ENCODE measurements around the gene LRIT1.

Gene LRIT1

DNA sequence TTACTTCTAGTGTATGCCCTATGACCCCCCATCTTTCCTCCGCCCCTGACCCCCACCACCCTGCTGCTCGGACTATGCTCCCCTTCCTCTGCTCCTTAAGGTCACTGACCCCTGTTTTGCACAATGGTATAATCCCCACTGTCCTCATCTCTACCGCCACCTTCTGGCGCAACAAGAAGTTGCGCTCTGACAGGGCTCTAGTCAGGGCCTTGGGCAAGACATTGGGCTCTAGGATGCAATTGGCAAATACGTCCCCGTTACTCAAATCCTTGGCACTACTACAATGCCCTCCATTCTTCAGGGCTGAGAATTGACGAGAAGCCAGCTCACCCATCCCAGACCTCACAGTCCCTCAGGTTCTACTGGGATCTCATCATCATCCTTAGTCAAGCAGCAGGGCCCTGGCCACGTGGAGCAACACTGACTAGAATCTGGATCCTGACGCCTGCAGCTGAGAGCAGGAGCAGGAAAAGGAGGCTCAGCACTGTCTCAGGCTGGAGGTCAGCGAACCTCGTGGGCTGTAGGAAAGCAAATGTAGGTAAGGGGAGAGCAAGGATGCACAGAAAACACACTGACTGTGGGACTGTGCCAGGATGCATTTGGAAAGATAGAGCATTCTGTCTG is 26.6 kb downstream of the LRIT1 start:
- Histone ChIP-seq H3K4me1 (ENCODE audit: control insufficient read depth, insufficient read depth, low read length) (no peaks in the 10 kb centered on the region), H3K9me3 (ENCODE audit: control insufficient read depth, low read length) (no peaks in the 10 kb centered on the region), H3K36me3 (ENCODE audit: control insufficient read depth, insufficient read depth, low read length) (no peaks in the 10 kb centered on the region), H3K27ac (ENCODE audit: insufficient read depth, low read depth, low read length, poor library complexity, severe bottlenecking) (no peak overlapping the region), H3K4me3 (ENCODE audit: insufficient read depth, low read depth, low read length) (no peak overlapping the region), H3K27me3 (ENCODE audit: control insufficient read depth, insufficient read depth, low read length, poor library complexity, severe bottlenecking) (no peaks in the 10 kb centered on the region)
- WGBS, 2 experiments: 69 to 72% methylated on average over 12 of the region's 12 CpGs

DNA sequence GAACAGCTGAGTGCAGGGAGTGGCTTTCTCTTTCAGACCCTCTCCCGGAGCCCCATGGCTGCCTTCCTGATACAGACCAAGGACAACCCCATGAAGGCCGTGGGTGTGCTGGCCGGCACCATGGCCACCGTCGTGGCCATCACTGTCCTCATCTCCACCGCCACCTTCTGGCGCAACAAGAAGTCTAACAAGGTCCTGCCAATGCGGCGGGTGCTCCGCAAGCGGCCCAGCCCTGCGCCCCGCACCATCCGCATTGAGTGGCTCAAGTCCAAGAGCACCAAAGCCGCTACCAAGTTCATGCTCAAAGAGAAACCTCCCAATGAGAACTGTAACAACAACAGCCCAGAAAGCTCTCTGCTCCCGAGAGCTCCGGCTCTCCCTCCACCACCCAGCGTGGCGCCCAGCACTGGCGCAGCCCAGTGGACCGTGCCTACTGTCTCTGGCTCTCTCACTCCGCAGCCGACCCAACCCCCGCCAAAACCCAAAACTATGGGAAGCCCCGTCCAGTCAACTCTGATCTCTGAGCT is 27.2 kb downstream of the LRIT1 start:
- Histone ChIP-seq H3K27me3 (ENCODE audit: control insufficient read depth, insufficient read depth, low read length, poor library complexity, severe bottlenecking) (no peaks in the 10 kb centered on the region), H3K27ac (ENCODE audit: insufficient read depth, low read depth, low read length, poor library complexity, severe bottlenecking) (no peak overlapping the region), H3K9me3 (ENCODE audit: control insufficient read depth, low read length) (no peaks in the 10 kb centered on the region), H3K36me3 (ENCODE audit: control insufficient read depth, insufficient read depth, low read length) (no peaks in the 10 kb centered on the region), H3K4me3 (ENCODE audit: insufficient read depth, low read depth, low read length) (no peak overlapping the region), H3K4me1 (ENCODE audit: control insufficient read depth, insufficient read depth, low read length) (no peaks in the 10 kb centered on the region)
- 94 to 95% methylated on average over 25 of the region's 25 CpGs for WGBS, 2 experiments

DNA sequence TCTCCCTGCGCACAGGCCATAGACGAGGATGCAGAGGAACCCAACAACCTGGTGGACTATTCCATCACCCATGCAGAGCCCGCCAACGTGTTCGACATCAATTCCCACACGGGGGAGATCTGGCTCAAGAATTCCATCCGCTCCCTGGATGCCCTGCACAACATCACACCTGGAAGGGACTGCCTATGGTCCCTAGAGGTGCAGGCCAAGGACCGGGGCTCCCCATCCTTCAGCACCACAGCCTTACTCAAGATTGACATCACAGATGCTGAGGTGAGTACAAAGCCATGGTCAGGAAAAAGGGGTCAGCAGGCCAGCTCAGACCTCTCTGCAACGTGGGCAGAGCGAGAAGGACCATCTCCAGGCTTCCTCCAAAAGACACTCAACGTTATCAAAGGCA is 28.3 kb downstream of the LRIT1 start:
- H3K4me3 ChIP-seq (ENCODE audit: insufficient read depth, low read depth, low read length): no peak overlapping the region
- no peak overlapping the region for H3K27ac ChIP-seq (ENCODE audit: insufficient read depth, low read depth, low read length, poor library complexity, severe bottlenecking)
- H3K27me3 ChIP-seq (ENCODE audit: control insufficient read depth, insufficient read depth, low read length, poor library complexity, severe bottlenecking): no peaks in the 10 kb centered on the region
- no peaks in the 10 kb centered on the region for H3K4me1 ChIP-seq (ENCODE audit: control insufficient read depth, insufficient read depth, low read length)
- WGBS, 2 experiments: 90 to 92% methylated on average over 11 of the region's 11 CpGs
- H3K9me3 ChIP-seq (ENCODE audit: control insufficient read depth, low read length): no peaks in the 10 kb centered on the region
- no peaks in the 10 kb centered on the region for H3K36me3 ChIP-seq (ENCODE audit: control insufficient read depth, insufficient read depth, low read length)

DNA sequence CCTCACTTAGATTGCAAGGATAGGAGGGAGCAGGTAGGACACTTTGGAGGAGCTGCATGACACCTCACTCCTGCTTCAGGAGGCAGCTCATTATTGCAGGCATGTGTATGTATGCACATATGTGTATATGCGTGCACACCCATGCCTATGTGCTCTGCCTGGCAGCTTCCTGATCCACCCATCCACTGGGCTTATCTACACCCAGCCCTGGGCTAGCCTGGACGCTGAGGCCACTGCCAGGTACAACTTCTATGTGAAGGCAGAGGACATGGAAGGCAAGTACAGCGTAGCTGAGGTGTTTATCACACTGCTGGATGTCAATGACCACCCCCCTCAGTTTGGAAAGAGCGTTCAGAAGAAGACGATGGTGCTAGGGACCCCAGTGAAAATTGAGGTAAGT is 29.3 kb downstream of the LRIT1 start:
- Histone ChIP-seq H3K36me3 (ENCODE audit: control insufficient read depth, insufficient read depth, low read length) (no peaks in the 10 kb centered on the region), H3K9me3 (ENCODE audit: control insufficient read depth, low read length) (no peaks in the 10 kb centered on the region), H3K27ac (ENCODE audit: insufficient read depth, low read depth, low read length, poor library complexity, severe bottlenecking) (no peak overlapping the region), H3K27me3 (ENCODE audit: control insufficient read depth, insufficient read depth, low read length, poor library complexity, severe bottlenecking) (no peaks in the 10 kb centered on the region), H3K4me1 (ENCODE audit: control insufficient read depth, insufficient read depth, low read length) (no peaks in the 10 kb centered on the region), H3K4me3 (ENCODE audit: insufficient read depth, low read depth, low read length) (no peak overlapping the region)
- 85 to 91% methylated on average over 5 of the region's 5 CpGs for WGBS, 2 experiments

DNA sequence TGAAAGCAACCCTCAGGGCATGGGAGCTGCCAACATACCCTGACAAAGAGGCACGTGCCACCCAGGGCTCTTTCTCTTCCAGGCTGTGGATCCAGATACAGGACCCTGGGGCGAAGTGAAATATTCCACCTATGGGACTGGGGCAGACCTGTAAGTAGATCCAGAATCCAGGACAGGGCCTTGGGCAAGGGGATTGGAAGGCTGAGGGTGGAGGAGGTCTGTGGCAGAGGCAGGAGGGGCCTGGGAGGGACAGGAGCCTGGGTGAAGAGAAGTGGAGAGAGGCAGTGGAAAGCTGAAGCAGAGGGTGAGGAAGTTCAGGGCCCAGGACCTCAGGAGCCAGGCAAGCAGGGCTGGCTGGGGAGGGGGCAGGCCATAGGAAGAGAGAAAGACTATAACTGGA is 29.8 kb downstream of the LRIT1 start:
- Histone ChIP-seq H3K27ac (ENCODE audit: insufficient read depth, low read depth, low read length, poor library complexity, severe bottlenecking) (no peak overlapping the region), H3K4me3 (ENCODE audit: insufficient read depth, low read depth, low read length) (no peak overlapping the region), H3K36me3 (ENCODE audit: control insufficient read depth, insufficient read depth, low read length) (no peaks in the 10 kb centered on the region), H3K9me3 (ENCODE audit: control insufficient read depth, low read length) (no peaks in the 10 kb centered on the region), H3K4me1 (ENCODE audit: control insufficient read depth, insufficient read depth, low read length) (no peaks in the 10 kb centered on the region), H3K27me3 (ENCODE audit: control insufficient read depth, insufficient read depth, low read length, poor library complexity, severe bottlenecking) (no peaks in the 10 kb centered on the region)
- 86 to 88% methylated on average over 2 of the region's 2 CpGs for WGBS, 2 experiments

DNA sequence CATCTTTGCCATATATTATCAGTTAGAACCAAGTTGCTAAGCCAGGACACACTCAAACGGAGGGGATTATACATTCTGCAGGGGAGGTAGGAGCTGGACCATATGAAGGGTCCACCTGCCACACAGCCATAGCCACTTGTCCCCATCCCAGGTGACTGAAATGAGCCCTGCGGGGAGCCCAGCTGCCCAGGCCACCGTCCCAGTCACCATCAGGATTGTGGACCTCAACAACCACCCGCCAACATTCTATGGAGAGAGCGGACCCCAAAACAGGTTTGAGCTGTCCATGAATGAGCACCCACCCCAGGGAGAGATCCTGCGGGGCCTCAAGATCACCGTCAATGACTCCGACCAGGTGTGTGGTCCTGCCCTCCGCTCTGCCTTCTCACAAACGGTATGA is 33.3 kb downstream of the LRIT1 start:
- no peak overlapping the region for H3K4me3 ChIP-seq (ENCODE audit: insufficient read depth, low read depth, low read length)
- no peaks in the 10 kb centered on the region for H3K27me3 ChIP-seq (ENCODE audit: control insufficient read depth, insufficient read depth, low read length, poor library complexity, severe bottlenecking)
- WGBS, 2 experiments: 89 to 93% methylated on average over 10 of the region's 10 CpGs
- no peaks in the 10 kb centered on the region for H3K9me3 ChIP-seq (ENCODE audit: control insufficient read depth, low read length)
- no peaks in the 10 kb centered on the region for H3K4me1 ChIP-seq (ENCODE audit: control insufficient read depth, insufficient read depth, low read length)
- no peaks in the 10 kb centered on the region for H3K36me3 ChIP-seq (ENCODE audit: control insufficient read depth, insufficient read depth, low read length)
- H3K27ac ChIP-seq (ENCODE audit: insufficient read depth, low read depth, low read length, poor library complexity, severe bottlenecking): no peak overlapping the region

DNA sequence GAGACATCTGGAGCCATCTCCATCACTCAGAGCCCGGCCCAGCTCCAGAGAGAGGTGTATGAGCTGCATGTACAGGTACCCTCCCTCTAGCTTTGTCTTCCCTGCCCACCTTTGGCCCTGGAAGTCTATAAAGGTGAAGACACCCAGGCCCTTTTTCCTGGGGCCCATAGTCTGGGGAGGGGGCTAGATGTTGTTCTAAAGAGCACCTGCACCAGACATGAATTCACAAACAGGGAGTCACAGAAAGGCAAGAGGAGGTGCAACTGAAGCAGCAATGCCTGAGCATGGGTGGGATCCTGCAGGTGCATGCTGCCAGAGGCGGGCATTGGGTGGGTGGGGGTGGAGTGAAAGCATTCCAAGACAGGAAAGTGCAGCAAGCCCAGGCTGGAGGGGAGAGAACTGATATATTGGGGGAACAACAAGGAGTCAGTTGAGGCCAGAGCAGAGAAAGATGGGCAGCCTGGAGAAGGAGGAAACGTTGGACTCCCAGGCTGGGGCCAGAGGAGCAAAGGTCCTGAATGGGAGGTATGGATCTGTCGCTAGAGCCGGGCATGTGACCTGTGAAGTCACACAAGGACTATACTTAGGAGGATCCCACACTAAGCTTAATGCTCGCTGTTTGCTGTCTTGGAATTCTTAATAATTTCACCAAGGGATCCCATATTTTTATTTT is 35.4 kb downstream of the LRIT1 start:
- H3K4me3 ChIP-seq (ENCODE audit: insufficient read depth, low read depth, low read length): no peak overlapping the region
- H3K27me3 ChIP-seq (ENCODE audit: control insufficient read depth, insufficient read depth, low read length, poor library complexity, severe bottlenecking): no peaks in the 10 kb centered on the region
- 73 to 76% methylated on average over 6 of the region's 6 CpGs for WGBS, 2 experiments
- H3K36me3 ChIP-seq (ENCODE audit: control insufficient read depth, insufficient read depth, low read length): no peaks in the 10 kb centered on the region
- H3K4me1 ChIP-seq (ENCODE audit: control insufficient read depth, insufficient read depth, low read length): peaks cover 5% of the 10 kb centered on the region
- H3K27ac ChIP-seq (ENCODE audit: insufficient read depth, low read depth, low read length, poor library complexity, severe bottlenecking): no peak overlapping the region
- H3K9me3 ChIP-seq (ENCODE audit: control insufficient read depth, low read length): no peaks in the 10 kb centered on the region

DNA sequence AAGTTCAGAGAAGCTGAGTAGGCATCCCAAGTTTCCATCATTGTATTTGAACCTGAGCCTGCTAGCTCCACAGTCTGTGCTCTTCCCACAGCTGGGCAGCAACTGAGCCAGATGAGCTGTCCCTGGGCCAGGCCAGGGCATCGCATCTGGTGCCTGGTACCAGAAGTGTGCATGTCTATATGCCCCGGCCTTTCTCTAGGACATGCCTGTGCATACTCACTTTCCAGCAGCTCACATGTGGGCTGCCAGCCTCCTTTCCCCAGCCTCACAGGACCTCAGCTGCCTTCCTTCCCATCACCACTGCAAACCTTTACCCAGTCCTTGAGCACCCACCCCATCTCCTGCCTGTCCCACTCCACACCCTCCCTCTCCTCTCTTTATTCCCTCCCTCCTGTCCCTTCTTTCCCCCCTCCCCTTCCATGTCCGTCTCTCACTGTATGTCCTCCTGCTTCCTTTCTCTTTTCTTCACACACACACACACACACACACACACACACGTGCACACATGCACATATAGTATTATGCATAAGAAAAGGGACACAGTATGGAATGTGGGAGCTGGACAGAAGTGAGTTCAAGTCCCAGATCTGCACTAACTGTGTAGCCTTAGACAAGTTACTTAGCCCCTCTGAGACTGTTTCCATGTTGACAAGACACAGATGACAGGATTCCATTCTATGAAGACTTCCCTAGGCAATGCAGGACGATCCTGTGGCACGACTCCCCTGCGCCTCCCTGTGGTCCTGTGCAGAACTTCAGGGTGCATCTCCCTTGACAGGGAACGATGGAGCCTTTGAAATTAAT is 36.1 kb downstream of the LRIT1 start:
- Histone ChIP-seq H3K4me1 (ENCODE audit: control insufficient read depth, insufficient read depth, low read length) (peaks cover 5% of the 10 kb centered on the region), H3K27ac (ENCODE audit: insufficient read depth, low read depth, low read length, poor library complexity, severe bottlenecking) (no peak overlapping the region), H3K9me3 (ENCODE audit: control insufficient read depth, low read length) (no peaks in the 10 kb centered on the region), H3K27me3 (ENCODE audit: control insufficient read depth, insufficient read depth, low read length, poor library complexity, severe bottlenecking) (no peaks in the 10 kb centered on the region), H3K36me3 (ENCODE audit: control insufficient read depth, insufficient read depth, low read length) (no peaks in the 10 kb centered on the region), H3K4me3 (ENCODE audit: insufficient read depth, low read depth, low read length) (no peak overlapping the region)
- WGBS, 2 experiments: 32 to 33% methylated on average over 7 to 8 of the region's 8 CpGs

DNA sequence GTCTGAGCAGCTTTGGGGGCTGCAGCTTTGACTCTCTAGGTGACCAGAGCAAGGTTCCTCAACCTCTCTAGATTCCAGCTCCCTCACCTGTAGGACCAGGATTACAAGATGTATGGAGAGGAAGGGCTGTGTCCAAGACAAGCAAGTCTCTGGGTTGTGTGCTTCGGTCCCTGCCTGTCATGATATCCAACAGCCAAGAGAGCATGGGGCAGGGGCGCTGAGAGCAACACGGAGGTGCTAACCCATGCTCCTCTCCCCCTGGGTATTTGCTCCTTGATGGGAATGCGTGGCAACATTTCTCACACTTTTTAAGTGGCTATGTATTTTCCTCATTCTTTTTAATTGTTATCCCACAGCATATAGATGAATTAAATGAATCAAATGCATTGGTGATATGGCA is 36.7 kb downstream of the LRIT1 start:
- Histone ChIP-seq H3K27me3 (ENCODE audit: control insufficient read depth, insufficient read depth, low read length, poor library complexity, severe bottlenecking) (no peaks in the 10 kb centered on the region), H3K4me1 (ENCODE audit: control insufficient read depth, insufficient read depth, low read length) (peaks cover 5% of the 10 kb centered on the region), H3K9me3 (ENCODE audit: control insufficient read depth, low read length) (no peaks in the 10 kb centered on the region), H3K27ac (ENCODE audit: insufficient read depth, low read depth, low read length, poor library complexity, severe bottlenecking) (no peak overlapping the region), H3K4me3 (ENCODE audit: insufficient read depth, low read depth, low read length) (no peak overlapping the region), H3K36me3 (ENCODE audit: control insufficient read depth, insufficient read depth, low read length) (no peaks in the 10 kb centered on the region)
- WGBS, 2 experiments: 95% methylated on average over 4 of the region's 4 CpGs

DNA sequence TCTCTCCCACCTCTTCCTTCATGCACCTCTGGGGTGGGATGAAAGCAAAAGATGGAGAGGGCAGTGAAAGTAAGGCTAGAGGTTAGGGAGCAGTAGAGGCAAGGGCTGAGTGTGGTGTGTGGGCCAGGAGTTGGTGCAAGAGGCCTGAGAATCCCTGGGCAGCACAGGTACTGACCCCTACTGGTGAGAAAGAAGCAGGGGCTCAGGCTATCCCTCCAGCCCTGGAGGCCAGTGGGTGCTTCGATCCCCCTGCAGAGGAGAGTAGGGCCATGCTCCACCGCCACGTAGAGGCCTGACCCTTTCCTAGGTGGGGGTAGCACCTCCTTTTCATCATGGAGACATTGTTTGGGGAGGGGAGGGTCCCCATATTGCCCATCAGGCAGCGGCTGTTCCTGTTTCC is 37.2 kb downstream of the LRIT1 start:
- H3K27me3 ChIP-seq (ENCODE audit: control insufficient read depth, insufficient read depth, low read length, poor library complexity, severe bottlenecking): no peaks in the 10 kb centered on the region
- H3K9me3 ChIP-seq (ENCODE audit: control insufficient read depth, low read length): no peaks in the 10 kb centered on the region
- no peak overlapping the region for H3K4me3 ChIP-seq (ENCODE audit: insufficient read depth, low read depth, low read length)
- WGBS, 2 experiments: 84 to 85% methylated on average over 4 of the region's 4 CpGs
- no peaks in the 10 kb centered on the region for H3K36me3 ChIP-seq (ENCODE audit: control insufficient read depth, insufficient read depth, low read length)
- H3K27ac ChIP-seq (ENCODE audit: insufficient read depth, low read depth, low read length, poor library complexity, severe bottlenecking): no peak overlapping the region
- peaks cover 5% of the 10 kb centered on the region for H3K4me1 ChIP-seq (ENCODE audit: control insufficient read depth, insufficient read depth, low read length)
